ENCODE measurements around the gene PLVAP.

PLVAP gene

GRCh38 chr19:17325133-17325532 lies 52.0 kb downstream of the PLVAP start:
- no peak for DNase-seq (ENCODE audit: low read depth in 1 of 2, low spot score in 1 of 2)
- in situ Hi-C loops (cut with HindIII; ENCODE audit: low pct_unique_long_range_greater_than_20kb, low sequenced_read_pairs) = no loop called here
- TF ChIP-seq JUND (IDR thresholded peaks at IDR 0.05; ENCODE audit: low read depth) = no peak

GRCh38 chr19:17324357-17325114 lies 52.6 kb downstream of the PLVAP start:
- in situ Hi-C loops (cut with HindIII; ENCODE audit: low pct_unique_long_range_greater_than_20kb, low sequenced_read_pairs) = no loop called here
- TF ChIP-seq JUND (IDR thresholded peaks at IDR 0.05; ENCODE audit: low read depth) = no peak
- no peak for DNase-seq (ENCODE audit: low read depth in 1 of 2, low spot score in 1 of 2)

GRCh38 chr19:17323964-17324332 lies 53.2 kb downstream of the PLVAP start:
- TF ChIP-seq JUND (IDR thresholded peaks at IDR 0.05; ENCODE audit: low read depth) = no peak
- in situ Hi-C loops (cut with HindIII; ENCODE audit: low pct_unique_long_range_greater_than_20kb, low sequenced_read_pairs) = no loop called here
- DNase-seq (ENCODE audit: low read depth in 1 of 2, low spot score in 1 of 2) = no peak

- no peak for DNase-seq (ENCODE audit: low read depth in 1 of 2, low spot score in 1 of 2)
- no peak for TF ChIP-seq JUND (IDR thresholded peaks at IDR 0.05; ENCODE audit: low read depth)
Observed at GRCh38 chr19:17323300-17323963, 53.7 kb downstream of the PLVAP start.

DNA sequence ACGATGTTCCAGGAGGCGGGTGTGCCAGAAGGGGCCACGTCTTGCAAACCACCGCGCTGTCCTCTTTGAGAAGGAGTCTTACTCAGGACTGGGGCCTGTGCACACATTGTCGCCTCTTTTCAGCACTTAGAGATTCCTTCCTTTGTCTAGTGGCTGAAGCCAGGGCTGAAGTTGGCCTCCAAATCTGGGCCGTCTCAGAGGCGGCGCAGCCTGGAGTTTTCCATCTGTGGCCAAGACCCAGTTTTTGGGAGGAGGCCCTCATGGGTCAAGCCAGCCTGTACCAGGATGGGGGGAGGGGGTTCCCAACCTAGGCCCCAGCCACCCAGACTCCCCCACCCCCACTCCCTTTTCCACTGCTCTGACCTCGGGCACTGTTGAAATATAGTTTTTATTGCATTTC lies 54.3 kb downstream of the PLVAP start:
- no peak for TF ChIP-seq JUND (IDR thresholded peaks at IDR 0.05; ENCODE audit: low read depth)

More at GRCh38 chr19:17323300-17323963, 53.7 kb downstream of the PLVAP start:
- in situ Hi-C loops (cut with HindIII; ENCODE audit: low pct_unique_long_range_greater_than_20kb, low sequenced_read_pairs) = no loop called here

GRCh38 chr19:17321655-17322489 lies 55.3 kb downstream of the PLVAP start:
- DNase-seq (ENCODE audit: low read depth in 1 of 2, low spot score in 1 of 2) = no peak
- no peak for TF ChIP-seq JUND (IDR thresholded peaks at IDR 0.05; ENCODE audit: low read depth)
- in situ Hi-C loops (cut with HindIII; ENCODE audit: low pct_unique_long_range_greater_than_20kb, low sequenced_read_pairs) = no loop called here

More for the DNA sequence above, 54.3 kb downstream of the PLVAP start:
- DNase-seq (ENCODE audit: low read depth in 1 of 2, low spot score in 1 of 2) = no peak
- in situ Hi-C loops (cut with HindIII; ENCODE audit: low pct_unique_long_range_greater_than_20kb, low sequenced_read_pairs) = no loop called here

- TF ChIP-seq JUND (IDR thresholded peaks at IDR 0.05; ENCODE audit: low read depth) = no peak
- no peak for DNase-seq (ENCODE audit: low read depth in 1 of 2, low spot score in 1 of 2)
- in situ Hi-C loops (cut with HindIII; ENCODE audit: low pct_unique_long_range_greater_than_20kb, low sequenced_read_pairs) = no loop called here
Observed at GRCh38 chr19:17320435-17320834, 56.7 kb downstream of the PLVAP start.

GRCh38 chr19:17319473-17320238 lies 57.5 kb downstream of the PLVAP start:
- TF ChIP-seq JUND (IDR thresholded peaks at IDR 0.05; ENCODE audit: low read depth) = no peak
- no peak for DNase-seq (ENCODE audit: low read depth in 1 of 2, low spot score in 1 of 2)
- in situ Hi-C loops (cut with HindIII; ENCODE audit: low pct_unique_long_range_greater_than_20kb, low sequenced_read_pairs) = no loop called here

GRCh38 chr19:17318966-17319365 lies 58.2 kb downstream of the PLVAP start:
- no peak for TF ChIP-seq JUND (IDR thresholded peaks at IDR 0.05; ENCODE audit: low read depth)
- in situ Hi-C loops (cut with HindIII; ENCODE audit: low pct_unique_long_range_greater_than_20kb, low sequenced_read_pairs) = no loop called here
- no peak for DNase-seq (ENCODE audit: low read depth in 1 of 2, low spot score in 1 of 2)

- no peak for TF ChIP-seq JUND (IDR thresholded peaks at IDR 0.05; ENCODE audit: low read depth)
- in situ Hi-C loops (cut with HindIII; ENCODE audit: low pct_unique_long_range_greater_than_20kb, low sequenced_read_pairs) = no loop called here
- no peak for DNase-seq (ENCODE audit: low read depth in 1 of 2, low spot score in 1 of 2)
Observed at GRCh38 chr19:17314007-17314593, 63.0 kb downstream of the PLVAP start.

- in situ Hi-C loops (cut with HindIII; ENCODE audit: low pct_unique_long_range_greater_than_20kb, low sequenced_read_pairs) = no loop called here
- no peak for TF ChIP-seq JUND (IDR thresholded peaks at IDR 0.05; ENCODE audit: low read depth)
- DNase-seq (ENCODE audit: low read depth in 1 of 2, low spot score in 1 of 2) = no peak
Observed at GRCh38 chr19:17312189-17313113, 64.7 kb downstream of the PLVAP start.
